OCI-LY1 (cell line): Measurements from ENCODE around the gene CSNK1A1.

Experiments used
- CTCF ChIP-seq: fragments of 200-600 bp; sonication (generic), shearing (Covaris generic); IDR thresholded peaks from 2 replicates; pipeline ENCODE4 v1.5.1; 2017; ENCODE audit warnings: mild to moderate bottlenecking, antibody characterized with exemption, low read length, moderate library complexity, mixed read lengths
- EZH2 ChIP-seq: fragments of 200-600 bp; sonication (generic), shearing (Covaris generic); IDR thresholded peaks from 2 replicates; pipeline ENCODE4 v1.8.0; 2017; ENCODE audit warnings: borderline replicate concordance, mixed run types, mild to moderate bottlenecking, antibody characterized with exemption, low read length, moderate library complexity, mixed read lengths

- TF ChIP-seq CTCF (no peak), EZH2 (no peak)
Observed at GRCh38 chr5:149597618-149598017, 46.4 kb upstream of the CSNK1A1 start.
